Parathyroid adenoma (tissue), 2 donors: ENCODE results near the gene AXIN2.
"Not testable (repeated sequence)": the region's sequence is repeated elsewhere in the genome, so short reads cannot be mapped to it uniquely, and the experiment has no call there.

Experiments
- H2AFZ ChIP-seq: fragments of 300-600 bp; sonication (generic); one replicate; pipeline ENCODE4 v1.7.0; 2017; ENCODE audit warnings: antibody characterized with exemption, mild to moderate bottlenecking
- H3K27ac ChIP-seq: fragments of 300-600 bp; sonication (generic); one replicate; pipeline ENCODE4 v1.7.0; 2017
- H3K27me3 ChIP-seq: fragments of 300-600 bp; sonication (generic); one replicate; pipeline ENCODE4 v1.7.0; 2017; ENCODE audit warnings: low read length; ENCODE audit not compliant: control insufficient read depth, insufficient read depth
- H3K36me3 ChIP-seq: fragments of 300-600 bp; sonication (generic); one replicate; pipeline ENCODE4 v1.7.0; 2017; ENCODE audit warnings: low read length; ENCODE audit not compliant: control insufficient read depth, insufficient read depth
- H3K4me1 ChIP-seq: fragments of 300-600 bp; sonication (generic); one replicate; pipeline ENCODE4 v1.7.0; 2017; ENCODE audit warnings: control low read depth
- H3K4me2 ChIP-seq: fragments of 300-600 bp; sonication (generic); one replicate; pipeline ENCODE4 v1.7.0; 2017; ENCODE audit warnings: low read length
- H3K4me3 ChIP-seq: fragments of 300-600 bp; sonication (generic); one replicate; pipeline ENCODE4 v1.7.0; 2017; ENCODE audit warnings: low read depth, low read length
- H3K79me2 ChIP-seq: fragments of 300-600 bp; sonication (generic); one replicate; pipeline ENCODE4 v1.7.0; 2017; ENCODE audit warnings: control low read depth
- H3K9ac ChIP-seq: fragments of 300-600 bp; sonication (generic); one replicate; pipeline ENCODE4 v1.7.0; 2017; ENCODE audit warnings: mild to moderate bottlenecking
- H3K9me3 ChIP-seq: fragments of 300-600 bp; sonication (generic); one replicate; pipeline ENCODE4 v1.7.0; 2017; ENCODE audit warnings: low read length; ENCODE audit not compliant: control insufficient read depth
- CTCF ChIP-seq: fragments of 300-600 bp; sonication (generic); IDR thresholded peaks from one replicate; pipeline ENCODE4 v1.7.0; 2017; ENCODE audit warnings: antibody characterized with exemption, mild to moderate bottlenecking
- donor health status: primary hyperparathyroidism.

The AXIN2 gene

GRCh38 chr17:65529040-65529633 lies 32.3 kb downstream of the AXIN2 start:
- no peak overlapping the region for H2AFZ ChIP-seq
- H3K4me1 ChIP-seq: peaks cover 20% of the 10 kb centered on the region
- H3K27ac ChIP-seq: no peak overlapping the region

GRCh38 chr17:65527857-65528591 lies 33.4 kb downstream of the AXIN2 start:
- H3K79me2 ChIP-seq: no peaks in the 10 kb centered on the region
- no peaks in the 10 kb centered on the region for H3K9me3 ChIP-seq
- no peak overlapping the region for H3K4me3 ChIP-seq
- TF ChIP-seq CTCF: no peak
- no peaks in the 10 kb centered on the region for H3K27me3 ChIP-seq
- H3K27ac ChIP-seq: no peak overlapping the region
- H2AFZ ChIP-seq: no peak overlapping the region
- H3K9ac ChIP-seq: no peak overlapping the region
- H3K4me2 ChIP-seq: no peak overlapping the region
- H3K4me1 ChIP-seq: peaks cover 22% of the 10 kb centered on the region
- no peaks in the 10 kb centered on the region for H3K36me3 ChIP-seq

More at GRCh38 chr17:65529040-65529633, 32.3 kb downstream of the AXIN2 start:
- Histone ChIP-seq H3K36me3 (no peaks in the 10 kb centered on the region), H3K79me2 (no peaks in the 10 kb centered on the region), H3K9ac (no peak overlapping the region), H3K27me3 (no peaks in the 10 kb centered on the region), H3K4me3 (no peak overlapping the region), H3K9me3 (no peaks in the 10 kb centered on the region), H3K4me2 (no peak overlapping the region)
- no peak for TF ChIP-seq CTCF

- no peak overlapping the region for H3K4me3 ChIP-seq
- no peaks in the 10 kb centered on the region for H3K27me3 ChIP-seq
- no peak overlapping the region for H3K9ac ChIP-seq
- no peak for TF ChIP-seq CTCF
- no peak overlapping the region for H2AFZ ChIP-seq
- no peak overlapping the region for H3K27ac ChIP-seq
- H3K79me2 ChIP-seq: no peaks in the 10 kb centered on the region
- H3K9me3 ChIP-seq: no peaks in the 10 kb centered on the region
- H3K4me1 ChIP-seq: peaks cover 18% of the 10 kb centered on the region
- H3K36me3 ChIP-seq: no peaks in the 10 kb centered on the region
- H3K4me2 ChIP-seq: no peak overlapping the region
Measured at GRCh38 chr17:65527381-65527780, 34.1 kb downstream of the AXIN2 start.

GRCh38 chr17:65526854-65527253 lies 34.6 kb downstream of the AXIN2 start:
- H3K36me3 ChIP-seq, H3K9ac ChIP-seq, H2AFZ ChIP-seq, H3K4me2 ChIP-seq, H3K4me3 ChIP-seq, H3K27ac ChIP-seq, H3K9me3 ChIP-seq, H3K79me2 ChIP-seq, H3K27me3 ChIP-seq: not testable (repeated sequence)
- peaks cover 13% of the 10 kb centered on the region for H3K4me1 ChIP-seq

- no peak for TF ChIP-seq CTCF
- Histone ChIP-seq H3K27ac (no peak overlapping the region), H3K9ac (no peak overlapping the region)
Measured at GRCh38 chr17:65523853-65524664, 37.4 kb downstream of the AXIN2 start.

More at GRCh38 chr17:65523853-65524664, 37.4 kb downstream of the AXIN2 start:
- H3K36me3 ChIP-seq: no peaks in the 10 kb centered on the region
- no peak overlapping the region for H2AFZ ChIP-seq
- no peaks in the 10 kb centered on the region for H3K79me2 ChIP-seq
- no peaks in the 10 kb centered on the region for H3K27me3 ChIP-seq
- peaks cover 2% of the 10 kb centered on the region for H3K4me1 ChIP-seq
- no peak overlapping the region for H3K4me3 ChIP-seq
- no peak overlapping the region for H3K4me2 ChIP-seq
- no peaks in the 10 kb centered on the region for H3K9me3 ChIP-seq
